ENCODE results near the gene HOXC4.
A peak's percentile ranks its signal among the peaks of the same experiment; 100 is the strongest.

- TF ChIP-seq CTCF (IDR thresholded peaks at IDR 0.05 in 4 of 5, conservative IDR thresholded peaks at IDR 0.05 in 1 of 5) (no peak), POLR2A (IDR thresholded peaks at IDR 0.05) (peak in 1 of 2 donors; percentile 15)
Measured at GRCh38 chr12:54016478-54016964, 37.1 kb upstream of the HOXC4 start.
